Calu3 (cell line): ENCODE data around the gene KSR2. TPM values are rescaled to one million over a fixed set of nuclear protein-coding genes. Genes with fewer than 3 reads are reported as not detected.

Source experiments
- BruUV-seq: library from RNA; stranded (reverse); fragments of 400-500 nt; replicated peaks from 2 replicates; lab custom pipeline; 2021; lab: Mats Ljungman, UMichigan
- CTCF ChIA-PET: fragments of 300-600 bp; sonication (Branson Sonifier 250); formaldehyde crosslinking; loops from one replicate; lab custom pipeline; 2022; ENCODE audit warnings: antibody characterized with exemption; lab: Charles Lee
- DNase-seq: peaks from one replicate; pipeline ENCODE4 v3.0.0; 2022
- H3K27ac Mint-ChIP-seq: one replicate; pipeline ENCODE4 v1.8.0; 2022; ENCODE audit warnings: mixed read lengths; ENCODE audit not compliant: unreplicated experiment
- H3K27me3 Mint-ChIP-seq: one replicate; pipeline ENCODE4 v1.8.0; 2022; ENCODE audit warnings: mixed read lengths; ENCODE audit not compliant: unreplicated experiment
- H3K36me3 Mint-ChIP-seq: one replicate; pipeline ENCODE4 v1.8.0; 2022; ENCODE audit warnings: mild to moderate bottlenecking, moderate library complexity, mixed read lengths; ENCODE audit not compliant: insufficient read depth, unreplicated experiment
- H3K4me1 Mint-ChIP-seq: one replicate; pipeline ENCODE4 v1.8.0; 2022; ENCODE audit warnings: mild to moderate bottlenecking, low read depth, mixed read lengths; ENCODE audit not compliant: unreplicated experiment
- H3K4me3 Mint-ChIP-seq: one replicate; pipeline ENCODE4 v1.8.0; 2022; ENCODE audit warnings: mild to moderate bottlenecking, low read depth, moderate library complexity, mixed read lengths; ENCODE audit not compliant: unreplicated experiment
- H3K9me3 Mint-ChIP-seq: one replicate; pipeline ENCODE4 v1.8.0; 2022; ENCODE audit warnings: low read depth, mixed read lengths; ENCODE audit not compliant: unreplicated experiment
- CTCF ChIP-seq: fragments of 200-600 bp; IDR thresholded peaks from one replicate; pipeline ENCODE4 v1.8.0; 2022; ENCODE audit warnings: antibody characterized with exemption; ENCODE audit not compliant: unreplicated experiment
- intact Hi-C: fragments of 100-400 bp; cut with micrococcal nuclease; formaldehyde crosslinking; loops from one replicate; pipeline ENCODE4 v1.10.0; 2022; ENCODE audit not compliant: unreplicated experiment
- total RNA-seq: library from RNA; stranded (reverse); gene quantifications from 2 replicates; pipeline ENCODE4 v1.2.3, GENCODE V29; 2022

Gene KSR2
- total RNA-seq, 1 experiment from 2014 or later = 1.9 TPM

GRCh38 chr12:117497407-117497806, 471.4 kb downstream of the KSR2 start:
- no peak for TF ChIP-seq CTCF
- no peak overlapping the region for H3K4me3 Mint-ChIP-seq
- H3K9me3 Mint-ChIP-seq = no peaks in the 10 kb centered on the region
- CTCF ChIA-PET = no interaction called here
- no peak for DNase-seq
- no TSS peak for BruUV-seq
- H3K27me3 Mint-ChIP-seq = peaks cover 34% of the 10 kb centered on the region
- H3K4me1 Mint-ChIP-seq = no peaks in the 10 kb centered on the region
- intact Hi-C loops = no loop called here
- no peak overlapping the region for H3K27ac Mint-ChIP-seq
- no peaks in the 10 kb centered on the region for H3K36me3 Mint-ChIP-seq

GRCh38 chr12:117494833-117495655, 473.7 kb downstream of the KSR2 start:
- Mint-ChIP-seq H3K9me3 (no peaks in the 10 kb centered on the region), H3K27ac (no peak overlapping the region), H3K36me3 (no peaks in the 10 kb centered on the region), H3K27me3 (peaks cover 18% of the 10 kb centered on the region), H3K4me3 (no peak overlapping the region), H3K4me1 (no peaks in the 10 kb centered on the region)
- no TSS peak for BruUV-seq
- no peak for TF ChIP-seq CTCF
- DNase-seq = no peak
- CTCF ChIA-PET = interaction anchor here (0.6 to 1.1 kb wide), 3 partner anchors 100 to 1632 kb away, joined by 3 to 8 read pairs (median 3); no protein-coding TSS in a partner anchor
- intact Hi-C loops = no loop called here

- Mint-ChIP-seq H3K4me1 (peaks cover 16% of the 10 kb centered on the region), H3K27me3 (no peaks in the 10 kb centered on the region), H3K27ac (no peak overlapping the region), H3K9me3 (no peaks in the 10 kb centered on the region), H3K4me3 (no peak overlapping the region), H3K36me3 (no peaks in the 10 kb centered on the region)
- intact Hi-C loops = no loop called here
- BruUV-seq = no TSS peak
- no peak for TF ChIP-seq CTCF
- CTCF ChIA-PET = no interaction called here
- DNase-seq = no peak
Measured at GRCh38 chr12:117491711-117492110, 477.1 kb downstream of the KSR2 start.

GRCh38 chr12:117490130-117490529, 478.7 kb downstream of the KSR2 start:
- Mint-ChIP-seq H3K4me1 (peaks cover 22% of the 10 kb centered on the region), H3K36me3 (no peaks in the 10 kb centered on the region), H3K27me3 (no peaks in the 10 kb centered on the region), H3K27ac (no peak overlapping the region), H3K4me3 (no peak overlapping the region), H3K9me3 (no peaks in the 10 kb centered on the region)
- intact Hi-C loops = no loop called here
- no TSS peak for BruUV-seq
- DNase-seq = no peak
- CTCF ChIA-PET = no interaction called here
- no peak for TF ChIP-seq CTCF
